ENCODE measurements around the gene TTLL11.

Gene TTLL11

GRCh38 chr9:121968056-121968455 lies 125.1 kb downstream of the TTLL11 start:
- Histone ChIP-seq H3K4me3 (ENCODE audit: low read length) (no peak overlapping the region), H3K9ac (ENCODE audit: low read depth, low read length) (no peak overlapping the region), H3K4me1 (ENCODE audit: control insufficient read depth, insufficient read depth, low read length) (peaks cover 32% of the 10 kb centered on the region), H3K4me2 (ENCODE audit: low read length) (no peak overlapping the region), H3K27me3 (ENCODE audit: control insufficient read depth, insufficient read depth, low read length) (no peaks in the 10 kb centered on the region), H3K9me3 (replicated peaks; ENCODE audit: low read length) (no peaks in the 10 kb centered on the region), H3K36me3 (ENCODE audit: insufficient read depth, low read length) (no peaks in the 10 kb centered on the region)

DNA sequence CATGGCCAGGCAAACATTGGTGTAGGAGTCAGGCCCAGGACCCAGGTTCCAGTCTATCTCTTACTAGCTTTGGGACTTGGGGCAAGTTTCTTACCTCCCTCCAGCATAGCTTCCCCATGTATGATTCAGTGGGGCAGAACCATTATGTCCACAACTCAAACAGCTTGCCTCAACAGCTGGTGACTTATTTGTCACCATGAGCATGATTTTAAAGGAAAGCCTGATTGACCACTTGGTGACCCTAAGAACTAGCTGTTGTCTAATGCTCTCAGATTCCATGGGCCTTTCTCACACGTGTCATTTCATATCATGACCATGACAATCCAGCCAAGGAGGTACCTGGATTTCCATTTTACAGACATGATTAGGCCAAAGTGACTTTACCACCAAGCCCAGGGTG lies 126.4 kb downstream of the TTLL11 start:
- H3K27me3 ChIP-seq (ENCODE audit: control insufficient read depth, insufficient read depth, low read length): no peaks in the 10 kb centered on the region
- no peak overlapping the region for H3K9ac ChIP-seq (ENCODE audit: low read depth, low read length)
- H3K9me3 ChIP-seq (replicated peaks; ENCODE audit: low read length): no peaks in the 10 kb centered on the region
- no peak overlapping the region for H3K4me2 ChIP-seq (ENCODE audit: low read length)
- no peaks in the 10 kb centered on the region for H3K36me3 ChIP-seq (ENCODE audit: insufficient read depth, low read length)
- no peak overlapping the region for H3K4me3 ChIP-seq (ENCODE audit: low read length)
- H3K4me1 ChIP-seq (ENCODE audit: control insufficient read depth, insufficient read depth, low read length): peaks cover 28% of the 10 kb centered on the region

GRCh38 chr9:121963528-121963995 lies 129.5 kb downstream of the TTLL11 start:
- H3K9me3 ChIP-seq (replicated peaks; ENCODE audit: low read length): no peaks in the 10 kb centered on the region
- peak overlapping the region; percentile 75 for H3K4me2 ChIP-seq (ENCODE audit: low read length)
- no peaks in the 10 kb centered on the region for H3K27me3 ChIP-seq (ENCODE audit: control insufficient read depth, insufficient read depth, low read length)
- H3K4me1 ChIP-seq (ENCODE audit: control insufficient read depth, insufficient read depth, low read length): peaks cover 43% of the 10 kb centered on the region
- H3K36me3 ChIP-seq (ENCODE audit: insufficient read depth, low read length): peaks cover 4% of the 10 kb centered on the region
- H3K9ac ChIP-seq (ENCODE audit: low read depth, low read length): peak overlapping the region; percentile 80
- H3K4me3 ChIP-seq (ENCODE audit: low read length): peak overlapping the region; percentile 66

- Histone ChIP-seq H3K4me1 (ENCODE audit: control insufficient read depth, insufficient read depth, low read length) (peaks cover 53% of the 10 kb centered on the region), H3K4me2 (ENCODE audit: low read length) (peak overlapping the region; percentile 75), H3K4me3 (ENCODE audit: low read length) (peak overlapping the region; percentile 66), H3K9ac (ENCODE audit: low read depth, low read length) (peak overlapping the region; percentile 80), H3K36me3 (ENCODE audit: insufficient read depth, low read length) (peaks cover 4% of the 10 kb centered on the region), H3K27me3 (ENCODE audit: control insufficient read depth, insufficient read depth, low read length) (no peaks in the 10 kb centered on the region), H3K9me3 (replicated peaks; ENCODE audit: low read length) (no peaks in the 10 kb centered on the region)
These were observed 130.7 kb downstream of the TTLL11 start for GRCh38 chr9:121962421-121962820.

DNA sequence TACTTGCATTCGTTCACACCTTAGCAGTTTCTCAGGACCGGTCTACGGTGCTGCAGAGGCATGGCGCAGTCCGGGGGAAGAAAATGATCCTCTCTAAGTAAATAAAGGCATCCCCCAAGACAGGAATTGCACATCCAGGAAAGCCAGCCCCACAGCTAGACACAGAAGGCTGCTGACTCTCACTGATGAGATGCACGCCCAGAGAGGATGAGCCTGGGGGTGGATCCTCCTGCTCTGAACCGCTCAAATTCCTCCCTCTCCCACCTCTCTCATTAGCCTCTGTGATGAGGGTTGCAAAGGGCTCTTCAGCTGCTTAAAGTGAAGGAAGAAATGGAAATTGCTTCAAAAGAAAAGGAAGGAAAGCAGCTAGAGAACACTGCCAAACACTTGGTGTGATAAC lies 132.4 kb downstream of the TTLL11 start:
- Histone ChIP-seq H3K9me3 (replicated peaks; ENCODE audit: low read length) (no peaks in the 10 kb centered on the region), H3K9ac (ENCODE audit: low read depth, low read length) (no peak overlapping the region), H3K4me3 (ENCODE audit: low read length) (peak overlapping the region; percentile 55), H3K4me2 (ENCODE audit: low read length) (peak overlapping the region; percentile 74), H3K4me1 (ENCODE audit: control insufficient read depth, insufficient read depth, low read length) (peaks cover 62% of the 10 kb centered on the region), H3K27me3 (ENCODE audit: control insufficient read depth, insufficient read depth, low read length) (no peaks in the 10 kb centered on the region), H3K36me3 (ENCODE audit: insufficient read depth, low read length) (peaks cover 9% of the 10 kb centered on the region)

- Histone ChIP-seq H3K27me3 (ENCODE audit: control insufficient read depth, insufficient read depth, low read length) (no peaks in the 10 kb centered on the region), H3K9me3 (replicated peaks; ENCODE audit: low read length) (no peaks in the 10 kb centered on the region), H3K4me1 (ENCODE audit: control insufficient read depth, insufficient read depth, low read length) (peaks cover 66% of the 10 kb centered on the region), H3K9ac (ENCODE audit: low read depth, low read length) (no peak overlapping the region), H3K4me2 (ENCODE audit: low read length) (peak overlapping the region; percentile 9), H3K36me3 (ENCODE audit: insufficient read depth, low read length) (peaks cover 9% of the 10 kb centered on the region), H3K4me3 (ENCODE audit: low read length) (no peak overlapping the region)
These were observed 134.6 kb downstream of the TTLL11 start for GRCh38 chr9:121958530-121958929.

GRCh38 chr9:121956808-121957207 lies 136.3 kb downstream of the TTLL11 start:
- Histone ChIP-seq H3K4me2 (ENCODE audit: low read length) (no peak overlapping the region), H3K4me3 (ENCODE audit: low read length) (no peak overlapping the region), H3K4me1 (ENCODE audit: control insufficient read depth, insufficient read depth, low read length) (peaks cover 62% of the 10 kb centered on the region), H3K27me3 (ENCODE audit: control insufficient read depth, insufficient read depth, low read length) (no peaks in the 10 kb centered on the region), H3K9me3 (replicated peaks; ENCODE audit: low read length) (no peaks in the 10 kb centered on the region), H3K36me3 (ENCODE audit: insufficient read depth, low read length) (peaks cover 9% of the 10 kb centered on the region), H3K9ac (ENCODE audit: low read depth, low read length) (no peak overlapping the region)

DNA sequence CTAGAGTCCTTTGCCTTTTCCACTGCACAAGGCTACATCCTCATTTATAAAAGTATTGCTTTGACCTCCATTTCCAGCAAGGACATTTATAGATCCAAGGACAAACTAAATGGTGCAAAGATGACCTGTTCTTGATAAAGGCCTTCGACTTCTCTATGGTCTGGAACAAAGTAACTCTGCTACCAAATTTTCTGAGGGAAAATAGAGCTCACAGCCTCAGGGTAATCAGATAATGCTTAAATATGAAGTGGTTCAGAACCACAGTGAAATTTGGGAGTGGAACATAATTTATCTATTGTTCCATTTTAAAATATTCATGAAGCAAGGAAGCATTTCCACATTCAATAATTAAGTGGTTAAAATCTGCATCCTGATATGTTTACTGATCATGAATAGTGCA lies 137.5 kb downstream of the TTLL11 start:
- no peak overlapping the region for H3K4me2 ChIP-seq (ENCODE audit: low read length)
- H3K4me1 ChIP-seq (ENCODE audit: control insufficient read depth, insufficient read depth, low read length): peaks cover 53% of the 10 kb centered on the region
- H3K9me3 ChIP-seq (replicated peaks; ENCODE audit: low read length): no peaks in the 10 kb centered on the region
- no peak overlapping the region for H3K4me3 ChIP-seq (ENCODE audit: low read length)
- no peak overlapping the region for H3K9ac ChIP-seq (ENCODE audit: low read depth, low read length)
- peaks cover 13% of the 10 kb centered on the region for H3K36me3 ChIP-seq (ENCODE audit: insufficient read depth, low read length)
- H3K27me3 ChIP-seq (ENCODE audit: control insufficient read depth, insufficient read depth, low read length): no peaks in the 10 kb centered on the region

DNA sequence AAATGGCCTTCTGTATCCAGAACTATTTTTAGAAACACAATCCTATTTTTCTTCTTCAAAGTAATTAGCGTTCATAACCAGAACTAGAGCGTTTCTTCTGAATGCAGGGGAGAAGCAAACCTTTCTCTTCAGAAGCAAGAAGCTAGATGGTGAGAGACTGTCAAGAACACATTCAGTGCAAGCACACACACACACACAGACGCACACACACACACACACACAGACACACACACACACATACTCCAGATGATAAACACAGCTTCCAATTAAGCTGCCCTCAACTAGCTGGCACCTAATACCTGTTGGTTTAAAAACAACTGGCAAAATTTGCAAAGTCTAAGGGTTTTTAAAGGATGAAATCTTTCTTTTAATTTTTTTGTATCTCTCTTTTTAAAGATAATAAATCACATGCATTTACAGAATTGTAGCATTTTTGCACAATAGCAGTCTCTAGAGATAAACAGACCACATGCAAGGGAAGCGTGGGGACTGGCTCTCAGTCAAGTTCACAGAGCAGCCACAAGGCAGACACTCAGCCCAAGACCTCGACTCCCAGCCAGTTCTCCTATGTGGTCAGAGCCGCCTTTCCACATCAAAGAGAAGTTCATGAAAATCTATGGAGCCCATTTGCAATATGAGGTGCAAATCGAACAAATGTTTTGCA lies 138.5 kb downstream of the TTLL11 start:
- Histone ChIP-seq H3K27me3 (ENCODE audit: control insufficient read depth, insufficient read depth, low read length) (no peaks in the 10 kb centered on the region), H3K36me3 (ENCODE audit: insufficient read depth, low read length) (peaks cover 9% of the 10 kb centered on the region), H3K4me1 (ENCODE audit: control insufficient read depth, insufficient read depth, low read length) (peaks cover 53% of the 10 kb centered on the region), H3K4me2 (ENCODE audit: low read length) (peak overlapping the region; percentile 31), H3K9me3 (replicated peaks; ENCODE audit: low read length) (no peaks in the 10 kb centered on the region), H3K9ac (ENCODE audit: low read depth, low read length) (no peak overlapping the region), H3K4me3 (ENCODE audit: low read length) (no peak overlapping the region)

DNA sequence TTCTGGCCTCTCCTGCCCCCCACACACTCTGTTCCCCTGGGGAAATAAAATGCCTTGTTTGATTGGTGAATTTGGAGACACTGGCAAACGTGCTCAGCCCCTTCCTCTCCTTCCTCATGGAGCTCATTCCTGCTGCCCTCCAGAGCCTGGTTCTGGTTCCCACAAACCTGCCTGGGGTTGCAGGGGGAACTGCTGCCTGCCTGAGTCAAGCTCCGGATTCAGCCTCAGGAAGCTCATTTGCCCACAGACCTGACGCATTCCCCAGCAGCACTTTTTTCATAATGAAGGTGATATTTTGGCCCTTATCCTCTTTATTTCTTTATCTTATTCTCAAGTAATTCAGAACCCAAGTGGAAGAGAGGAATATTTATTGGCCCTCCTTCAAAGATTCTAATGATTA lies 140.5 kb downstream of the TTLL11 start:
- peaks cover 9% of the 10 kb centered on the region for H3K36me3 ChIP-seq (ENCODE audit: insufficient read depth, low read length)
- H3K27me3 ChIP-seq (ENCODE audit: control insufficient read depth, insufficient read depth, low read length): no peaks in the 10 kb centered on the region
- H3K4me1 ChIP-seq (ENCODE audit: control insufficient read depth, insufficient read depth, low read length): peaks cover 38% of the 10 kb centered on the region
- H3K4me3 ChIP-seq (ENCODE audit: low read length): no peak overlapping the region
- H3K4me2 ChIP-seq (ENCODE audit: low read length): no peak overlapping the region
- H3K9me3 ChIP-seq (replicated peaks; ENCODE audit: low read length): no peaks in the 10 kb centered on the region
- no peak overlapping the region for H3K9ac ChIP-seq (ENCODE audit: low read depth, low read length)

GRCh38 chr9:121950866-121951265 lies 142.2 kb downstream of the TTLL11 start:
- Histone ChIP-seq H3K27me3 (ENCODE audit: control insufficient read depth, insufficient read depth, low read length) (no peaks in the 10 kb centered on the region), H3K4me1 (ENCODE audit: control insufficient read depth, insufficient read depth, low read length) (peaks cover 44% of the 10 kb centered on the region), H3K4me3 (ENCODE audit: low read length) (no peak overlapping the region), H3K36me3 (ENCODE audit: insufficient read depth, low read length) (peaks cover 7% of the 10 kb centered on the region), H3K4me2 (ENCODE audit: low read length) (no peak overlapping the region), H3K9ac (ENCODE audit: low read depth, low read length) (no peak overlapping the region), H3K9me3 (replicated peaks; ENCODE audit: low read length) (no peaks in the 10 kb centered on the region)

DNA sequence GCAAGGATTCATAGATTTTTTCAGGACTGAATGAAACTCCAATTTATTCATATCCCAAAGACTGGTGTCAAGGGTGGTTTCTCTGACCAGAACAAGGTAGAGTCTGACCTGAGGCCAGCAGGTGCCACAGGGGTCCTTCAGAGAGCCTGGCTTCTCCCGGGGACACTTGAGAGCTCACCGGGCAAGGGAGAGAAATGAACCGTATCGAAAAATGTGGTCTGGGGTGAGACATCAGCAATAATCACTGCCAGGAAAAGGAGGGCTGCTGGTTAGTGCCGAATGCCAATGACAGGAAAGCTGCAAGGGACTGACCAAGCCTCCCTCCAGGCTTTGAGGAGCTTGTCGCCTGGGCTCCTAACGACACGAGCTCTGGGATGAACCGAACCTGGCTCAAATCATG lies 142.7 kb downstream of the TTLL11 start:
- Histone ChIP-seq H3K9me3 (replicated peaks; ENCODE audit: low read length) (no peaks in the 10 kb centered on the region), H3K4me1 (ENCODE audit: control insufficient read depth, insufficient read depth, low read length) (peaks cover 47% of the 10 kb centered on the region)

More for the DNA sequence above, 142.7 kb downstream of the TTLL11 start:
- Histone ChIP-seq H3K4me3 (ENCODE audit: low read length) (no peak overlapping the region), H3K27me3 (ENCODE audit: control insufficient read depth, insufficient read depth, low read length) (no peaks in the 10 kb centered on the region), H3K36me3 (ENCODE audit: insufficient read depth, low read length) (peaks cover 7% of the 10 kb centered on the region), H3K9ac (ENCODE audit: low read depth, low read length) (no peak overlapping the region), H3K4me2 (ENCODE audit: low read length) (no peak overlapping the region)
